Caco-2 (cell line): ENCODE results near the gene RAPGEF5. TPM values are rescaled to one million over a fixed set of nuclear protein-coding genes. Genes with fewer than 3 reads are reported as not detected.
"Not testable (repeated sequence)": the region's sequence is repeated elsewhere in the genome, so short reads cannot be mapped to it uniquely, and the experiment has no call there.

Experiments used
- BruUV-seq: library from RNA; stranded (reverse); fragments of 400-500 nt; replicated peaks from 2 replicates; lab custom pipeline; 2021; lab: Mats Ljungman, UMichigan
- CTCF ChIA-PET: fragments of 300-600 bp; sonication (Branson Sonifier 250); formaldehyde crosslinking; loops from one replicate; lab custom pipeline; 2022; ENCODE audit warnings: antibody characterized with exemption; lab: Charles Lee
- POLR2A ChIA-PET: fragments of 300-600 bp; sonication (Branson Sonifier 250); formaldehyde crosslinking; loops from one replicate; lab custom pipeline; 2022; ENCODE audit warnings: antibody characterized with exemption; lab: Charles Lee
- DNase-seq, 2 experiments: peaks; one replicate each; pipeline versions ENCODE4 v3.0.0 to v3.0.0-alpha.2; 2020 to 2022
- H3K27me3 ChIP-seq: replicated peaks from 2 replicates; pipeline ENCODE4 v1.6.0; 2011; ENCODE audit warnings: low read length; ENCODE audit not compliant: control insufficient read depth, insufficient read depth
- H3K36me3 ChIP-seq: 2 replicates; pipeline ENCODE4 v1.5.1; 2011; ENCODE audit warnings: low read length; ENCODE audit not compliant: control insufficient read depth, insufficient read depth
- H3K4me1 ChIP-seq: fragments of 250-450 bp; sonication (Bioruptor Pico); 2 replicates; pipeline ENCODE4 v1.5.1; 2020; ENCODE audit warnings: mild to moderate bottlenecking
- H3K4me3 ChIP-seq: 2 replicates; pipeline ENCODE4 v1.5.1; 2011; ENCODE audit warnings: low read depth, mild to moderate bottlenecking, control low read depth, low read length
- H3K9me3 ChIP-seq: fragments of 250-450 bp; sonication (Bioruptor Pico); 2 replicates; pipeline ENCODE4 v1.5.1; 2020; ENCODE audit warnings: mild to moderate bottlenecking, moderate library complexity
- H3K27ac Mint-ChIP-seq: one replicate; pipeline ENCODE4 v1.8.0; 2022; ENCODE audit warnings: mixed read lengths; ENCODE audit not compliant: unreplicated experiment
- H3K27me3 Mint-ChIP-seq: one replicate; pipeline ENCODE4 v1.8.0; 2022; ENCODE audit warnings: mixed read lengths; ENCODE audit not compliant: insufficient read depth, unreplicated experiment
- H3K36me3 Mint-ChIP-seq: one replicate; pipeline ENCODE4 v1.8.0; 2022; ENCODE audit warnings: mild to moderate bottlenecking, mixed read lengths; ENCODE audit not compliant: insufficient read depth, unreplicated experiment
- H3K4me1 Mint-ChIP-seq: one replicate; pipeline ENCODE4 v1.8.0; 2022; ENCODE audit warnings: low read depth, mixed read lengths; ENCODE audit not compliant: unreplicated experiment
- H3K4me3 Mint-ChIP-seq: one replicate; pipeline ENCODE4 v1.8.0; 2022; ENCODE audit warnings: mild to moderate bottlenecking, moderate library complexity, mixed read lengths; ENCODE audit not compliant: unreplicated experiment
- H3K9me3 Mint-ChIP-seq: one replicate; pipeline ENCODE4 v1.8.0; 2022; ENCODE audit warnings: mixed read lengths; ENCODE audit not compliant: unreplicated experiment
- CTCF ChIP-seq, 2 experiments: fragments of 200-600 bp in 1 of 2; IDR thresholded peaks; 1 replicate in 1 of 2; 2 replicates in 1 of 2; pipeline versions ENCODE4 v1.5.1 to v1.8.0; 2011 to 2022; ENCODE audit warnings: antibody characterized with exemption in 1 of 2, control low read depth in 1 of 2, inconsistent platforms in 1 of 2, low read depth in 1 of 2, low read length in 1 of 2, mild to moderate bottlenecking in 1 of 2, moderate library complexity in 1 of 2; ENCODE audit not compliant: insufficient read depth in 1 of 2, severe bottlenecking in 1 of 2, unreplicated experiment in 1 of 2
- intact Hi-C: fragments of 100-400 bp; cut with micrococcal nuclease; formaldehyde crosslinking; loops from one replicate; pipeline ENCODE4 v1.10.0; 2022; ENCODE audit not compliant: unreplicated experiment
- total RNA-seq: library from RNA; stranded (reverse); gene quantifications from 2 replicates; pipeline ENCODE4 v1.2.3, GENCODE V29; 2022

The RAPGEF5 gene
- total RNA-seq, 1 experiment from 2014 or later, result 16.9 TPM

DNA sequence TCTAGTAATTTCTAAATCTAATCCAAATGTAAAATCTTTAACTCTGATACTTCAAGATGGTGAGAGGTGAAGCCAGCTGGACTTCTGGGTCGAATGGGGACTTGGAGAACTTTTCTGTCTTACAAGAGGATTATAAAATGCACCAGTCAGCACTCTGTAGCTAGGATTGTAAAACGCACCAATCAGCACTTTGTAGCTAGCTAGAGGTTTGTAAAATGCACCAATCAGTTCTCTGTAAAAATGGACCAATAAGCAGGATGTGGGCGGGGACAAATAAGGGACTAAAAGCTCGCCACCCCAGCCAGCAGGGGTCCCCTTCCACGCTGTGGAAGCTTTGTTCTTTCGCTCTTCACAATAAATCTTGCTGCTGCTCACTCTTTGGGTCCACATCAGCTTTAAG lies 278.1 kb downstream of the RAPGEF5 start:
- POLR2A ChIA-PET, result interaction anchor here (0.5 kb wide), 1 partner anchor 66 kb away, joined by 3 read pairs; no protein-coding TSS in a partner anchor
- DNase-seq, H3K27ac Mint-ChIP-seq, H3K36me3 ChIP-seq, BruUV-seq, H3K9me3 Mint-ChIP-seq, H3K9me3 ChIP-seq, CTCF ChIA-PET, H3K27me3 ChIP-seq, H3K4me3 Mint-ChIP-seq, H3K4me1 Mint-ChIP-seq, intact Hi-C loops, H3K36me3 Mint-ChIP-seq, H3K4me1 ChIP-seq, H3K4me3 ChIP-seq: not testable (repeated sequence)
- H3K27me3 Mint-ChIP-seq, result peaks cover 17% of the 10 kb centered on the region

DNA sequence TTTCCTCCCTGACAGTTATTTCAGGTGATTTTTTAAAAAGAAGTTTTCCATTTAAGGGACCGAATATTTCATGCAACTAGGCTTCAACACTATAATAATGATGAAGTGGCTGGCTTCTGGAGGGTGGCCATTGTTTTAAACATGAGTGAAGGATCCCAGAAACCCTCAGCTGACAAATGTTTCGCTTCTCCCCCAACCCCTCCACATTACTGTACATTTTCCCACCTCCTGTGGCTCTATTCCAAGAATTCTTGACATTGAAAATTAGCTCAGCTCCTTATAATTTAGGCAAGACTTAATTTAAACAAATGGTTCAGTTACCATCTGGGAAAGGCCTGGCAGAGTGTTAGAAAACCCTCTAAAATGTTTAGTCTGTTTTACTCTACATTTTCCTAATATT lies 281.4 kb downstream of the RAPGEF5 start:
- Mint-ChIP-seq H3K36me3 (no peaks in the 10 kb centered on the region), H3K4me1 (no peaks in the 10 kb centered on the region), H3K27me3 (peaks cover 15% of the 10 kb centered on the region), H3K4me3 (no peak overlapping the region), H3K9me3 (no peaks in the 10 kb centered on the region), H3K27ac (no peak overlapping the region)
- CTCF ChIA-PET, result no interaction called here
- BruUV-seq, result no TSS peak
- Histone ChIP-seq H3K36me3 (no peaks in the 10 kb centered on the region), H3K27me3 (no peaks in the 10 kb centered on the region), H3K4me3 (no peak overlapping the region), H3K4me1 (no peaks in the 10 kb centered on the region), H3K9me3 (0 out of 2 replicates have a peak, but pooled peaks cover 10% of the 10 kb centered on the region)
- intact Hi-C loops, result no loop called here
- DNase-seq, result no peak
- no peak for TF ChIP-seq CTCF (IDR thresholded peaks at IDR 0.05; ENCODE audit: insufficient read depth in 1 of 2, low read depth in 1 of 2, low read length in 1 of 2, severe bottlenecking in 1 of 2, unreplicated experiment in 1 of 2)
- POLR2A ChIA-PET, result no interaction called here

DNA sequence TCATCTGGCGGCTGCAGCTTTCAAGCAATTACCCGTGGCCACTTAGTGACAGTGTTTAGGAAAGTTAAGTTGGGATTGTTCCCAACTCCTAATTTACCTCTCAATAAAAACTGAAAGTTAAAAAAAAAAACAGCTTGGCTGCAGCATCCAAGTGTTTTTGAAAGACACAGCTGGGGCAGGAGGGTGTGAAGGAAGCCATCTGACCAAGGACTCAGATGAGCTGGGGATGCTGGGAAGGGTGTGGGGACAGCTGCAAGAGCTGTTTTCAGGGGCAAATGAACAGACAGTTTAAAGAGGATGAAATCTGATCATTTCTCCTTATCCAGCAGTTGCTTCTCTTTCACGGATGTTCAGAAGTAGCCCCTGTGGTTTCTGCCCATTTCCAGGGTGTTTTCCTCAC lies 282.1 kb downstream of the RAPGEF5 start:
- Histone ChIP-seq H3K4me1 (no peaks in the 10 kb centered on the region), H3K4me3 (no peak overlapping the region), H3K36me3 (no peaks in the 10 kb centered on the region), H3K27me3 (no peaks in the 10 kb centered on the region), H3K9me3 (0 out of 2 replicates have a peak, but pooled peaks cover 10% of the 10 kb centered on the region)
- no peaks in the 10 kb centered on the region for H3K9me3 Mint-ChIP-seq
- no peaks in the 10 kb centered on the region for H3K36me3 Mint-ChIP-seq
- ChIA-PET POLR2A (no interaction called here), CTCF (interaction anchor here (0.9 kb wide), 1 partner anchor 7 kb away, joined by 3 read pairs; no protein-coding TSS in a partner anchor)
- no TSS peak for BruUV-seq
- intact Hi-C loops, result no loop called here
- no peak for DNase-seq
- no peaks in the 10 kb centered on the region for H3K4me1 Mint-ChIP-seq
- TF ChIP-seq CTCF (IDR thresholded peaks at IDR 0.05; ENCODE audit: insufficient read depth in 1 of 2, low read depth in 1 of 2, low read length in 1 of 2, severe bottlenecking in 1 of 2, unreplicated experiment in 1 of 2), result no peak
- no peak overlapping the region for H3K4me3 Mint-ChIP-seq
- H3K27ac Mint-ChIP-seq, result no peak overlapping the region
- H3K27me3 Mint-ChIP-seq, result peaks cover 15% of the 10 kb centered on the region

Other genes with a start within 250 kb of the RAPGEF5 start
- 1.7 TPM in 2 replicates for gene STEAP1B, start 143.0 kb upstream of the RAPGEF5 start, total RNA-seq